GM12892 (cell line): Measurements from ENCODE around the gene TNS2.

ENCODE experiments used
- POLR2A ChIP-seq: IDR thresholded peaks from 2 replicates; pipeline ENCODE4 v1.6.1; 2011; ENCODE audit warnings: low read depth, low read length, control low read depth
- POLR2AphosphoS5 ChIP-seq: IDR thresholded peaks from 2 replicates; pipeline ENCODE4 v1.6.1; 2011; ENCODE audit warnings: low read depth, low read length, control low read depth
- TAF1 ChIP-seq: IDR thresholded peaks from 2 replicates; pipeline ENCODE4 v1.6.1; 2011; ENCODE audit warnings: low read depth, mild to moderate bottlenecking, control low read depth, low read length, borderline replicate concordance

DNA sequence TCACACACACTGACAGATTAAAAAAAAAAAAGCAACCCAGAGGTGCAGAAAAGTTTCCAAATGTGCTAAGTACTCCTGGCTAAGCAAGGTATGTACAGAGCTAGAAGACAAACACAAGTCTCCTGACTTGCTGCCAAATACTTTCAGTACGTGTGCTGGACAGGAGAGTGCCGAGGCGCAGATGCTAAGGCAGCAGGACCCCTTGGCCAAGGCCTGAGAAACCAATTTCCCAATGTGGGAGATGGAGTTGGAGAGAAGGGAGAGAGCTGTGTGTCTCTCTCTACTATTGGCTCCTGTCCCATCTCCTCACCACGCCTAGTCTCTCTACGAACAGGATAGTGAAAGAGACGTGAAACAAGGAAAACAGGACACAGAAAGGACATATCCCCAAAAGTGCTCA is 24.0 kb downstream of the TNS2 start:
- TF ChIP-seq POLR2AphosphoS5 = no peak
- TF ChIP-seq POLR2A = no peak
- TF ChIP-seq TAF1 = no peak
